Measurements from ENCODE around the gene IER5L. TPM values are rescaled to one million over a fixed set of nuclear protein-coding genes. Genes with fewer than 3 reads are reported as not detected.

Gene IER5L
- total and polyA plus RNA-seq, 9 donors: 2.5 to 74.3 (median 41.5) TPM

DNA sequence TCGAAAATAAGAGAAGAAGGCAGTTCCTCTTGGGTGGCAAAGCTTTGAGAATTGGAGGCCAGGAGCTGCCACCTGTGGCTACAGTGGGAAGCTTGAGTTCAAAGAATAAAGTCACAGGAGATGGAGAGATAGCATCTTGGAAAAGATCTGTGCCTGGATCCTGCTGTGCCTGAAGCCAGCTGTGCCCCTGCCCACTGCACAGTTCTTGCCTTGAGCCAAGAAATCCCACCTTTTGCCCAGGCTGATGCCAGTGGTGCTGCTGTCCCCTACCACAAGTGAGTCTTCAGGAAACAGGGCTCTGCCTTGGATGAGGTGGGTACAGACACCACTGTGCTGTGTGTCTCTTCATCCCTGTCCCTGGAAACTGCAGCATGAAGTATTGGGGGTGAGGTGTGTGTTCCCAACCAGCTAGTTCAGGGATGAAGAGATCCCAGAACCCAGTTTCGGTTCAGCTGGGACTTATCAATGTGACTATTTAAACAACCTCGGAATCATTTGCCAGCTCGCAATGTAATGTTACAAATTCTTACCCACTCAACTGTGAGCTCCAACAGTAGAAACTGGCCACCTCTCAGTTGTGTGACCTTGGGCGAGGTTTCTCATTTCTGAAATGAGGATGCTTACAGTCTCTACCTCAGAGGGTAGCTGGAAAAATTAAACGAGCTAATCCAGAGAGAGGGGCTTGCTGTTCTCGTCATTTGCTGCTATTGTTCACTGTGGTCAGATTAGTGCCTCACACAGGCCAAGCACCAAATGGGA is 5.9 kb downstream of the IER5L start:
- 12 to 31% (median 23%) methylated on average over 7 of the region's 7 CpGs for WGBS, 3 donors
- no peak for DNase-seq
- Histone ChIP-seq H3K4me3 (no peak overlapping the region), H3K36me3 (no peaks in the 10 kb centered on the region), H3K9me3 (no peaks in the 10 kb centered on the region), H3K27ac (peak overlapping the region; percentile 6 to 99), H3K27me3 (no peaks in the 10 kb centered on the region), H3K4me1 (ENCODE audit: insufficient read depth) (peaks cover 18% of the 10 kb centered on the region)
- intact Hi-C loops (cut with DNase I): loop anchor here in 2 of 4 donors (5.0 to 10.0 kb wide), 3 partner anchors 150 to 433 kb away; no protein-coding TSS in a partner anchor
- TF ChIP-seq EP300 (IDR thresholded peaks at IDR 0.05): no peak
- TF ChIP-seq POLR2A (IDR thresholded peaks at IDR 0.05): no peak
- TF ChIP-seq, protein P1, sequence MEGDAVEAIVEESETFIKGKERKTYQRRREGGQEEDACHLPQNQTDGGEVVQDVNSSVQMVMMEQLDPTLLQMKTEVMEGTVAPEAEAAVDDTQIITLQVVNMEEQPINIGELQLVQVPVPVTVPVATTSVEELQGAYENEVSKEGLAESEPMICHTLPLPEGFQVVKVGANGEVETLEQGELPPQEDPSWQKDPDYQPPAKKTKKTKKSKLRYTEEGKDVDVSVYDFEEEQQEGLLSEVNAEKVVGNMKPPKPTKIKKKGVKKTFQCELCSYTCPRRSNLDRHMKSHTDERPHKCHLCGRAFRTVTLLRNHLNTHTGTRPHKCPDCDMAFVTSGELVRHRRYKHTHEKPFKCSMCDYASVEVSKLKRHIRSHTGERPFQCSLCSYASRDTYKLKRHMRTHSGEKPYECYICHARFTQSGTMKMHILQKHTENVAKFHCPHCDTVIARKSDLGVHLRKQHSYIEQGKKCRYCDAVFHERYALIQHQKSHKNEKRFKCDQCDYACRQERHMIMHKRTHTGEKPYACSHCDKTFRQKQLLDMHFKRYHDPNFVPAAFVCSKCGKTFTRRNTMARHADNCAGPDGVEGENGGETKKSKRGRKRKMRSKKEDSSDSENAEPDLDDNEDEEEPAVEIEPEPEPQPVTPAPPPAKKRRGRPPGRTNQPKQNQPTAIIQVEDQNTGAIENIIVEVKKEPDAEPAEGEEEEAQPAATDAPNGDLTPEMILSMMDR (IDR thresholded peaks at IDR 0.05): no peak

DNA sequence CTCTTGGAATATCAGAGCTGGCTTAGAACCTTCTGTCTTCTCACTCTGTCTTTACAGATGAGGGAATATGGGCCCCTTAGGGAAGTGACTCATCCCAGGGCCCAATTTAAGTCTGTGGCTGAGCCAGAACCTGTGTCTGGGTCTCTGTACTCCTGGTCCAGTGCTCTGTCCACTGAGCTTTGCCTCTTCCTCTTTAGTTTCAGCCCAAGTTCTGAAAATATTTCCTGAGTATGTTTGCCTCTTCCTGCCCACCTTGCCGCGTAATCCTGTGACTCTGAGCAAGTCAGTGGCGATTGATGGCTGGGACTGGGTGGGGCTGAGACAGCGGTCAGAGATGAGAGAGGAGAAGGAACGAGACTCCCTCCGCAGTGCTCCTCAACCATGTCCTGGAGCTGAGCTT is 7.8 kb downstream of the IER5L start:
- Histone ChIP-seq H3K4me1 (ENCODE audit: insufficient read depth) (peaks cover 21% of the 10 kb centered on the region), H3K9me3 (no peaks in the 10 kb centered on the region), H3K27me3 (no peaks in the 10 kb centered on the region), H3K4me3 (no peak overlapping the region), H3K36me3 (no peaks in the 10 kb centered on the region), H3K27ac (no peak overlapping the region)
- 71 to 76% (median 75%) methylated on average over 6 of the region's 6 CpGs for WGBS, 3 donors
- intact Hi-C loops (cut with DNase I): loop anchor here in 2 of 4 donors (5.0 to 10.0 kb wide), 3 partner anchors 152 to 435 kb away; no protein-coding TSS in a partner anchor
- no peak for DNase-seq
- TF ChIP-seq POLR2A (IDR thresholded peaks at IDR 0.05): no peak
- TF ChIP-seq, protein P1 (IDR thresholded peaks at IDR 0.05): no peak
- no peak for TF ChIP-seq EP300 (IDR thresholded peaks at IDR 0.05)

DNA sequence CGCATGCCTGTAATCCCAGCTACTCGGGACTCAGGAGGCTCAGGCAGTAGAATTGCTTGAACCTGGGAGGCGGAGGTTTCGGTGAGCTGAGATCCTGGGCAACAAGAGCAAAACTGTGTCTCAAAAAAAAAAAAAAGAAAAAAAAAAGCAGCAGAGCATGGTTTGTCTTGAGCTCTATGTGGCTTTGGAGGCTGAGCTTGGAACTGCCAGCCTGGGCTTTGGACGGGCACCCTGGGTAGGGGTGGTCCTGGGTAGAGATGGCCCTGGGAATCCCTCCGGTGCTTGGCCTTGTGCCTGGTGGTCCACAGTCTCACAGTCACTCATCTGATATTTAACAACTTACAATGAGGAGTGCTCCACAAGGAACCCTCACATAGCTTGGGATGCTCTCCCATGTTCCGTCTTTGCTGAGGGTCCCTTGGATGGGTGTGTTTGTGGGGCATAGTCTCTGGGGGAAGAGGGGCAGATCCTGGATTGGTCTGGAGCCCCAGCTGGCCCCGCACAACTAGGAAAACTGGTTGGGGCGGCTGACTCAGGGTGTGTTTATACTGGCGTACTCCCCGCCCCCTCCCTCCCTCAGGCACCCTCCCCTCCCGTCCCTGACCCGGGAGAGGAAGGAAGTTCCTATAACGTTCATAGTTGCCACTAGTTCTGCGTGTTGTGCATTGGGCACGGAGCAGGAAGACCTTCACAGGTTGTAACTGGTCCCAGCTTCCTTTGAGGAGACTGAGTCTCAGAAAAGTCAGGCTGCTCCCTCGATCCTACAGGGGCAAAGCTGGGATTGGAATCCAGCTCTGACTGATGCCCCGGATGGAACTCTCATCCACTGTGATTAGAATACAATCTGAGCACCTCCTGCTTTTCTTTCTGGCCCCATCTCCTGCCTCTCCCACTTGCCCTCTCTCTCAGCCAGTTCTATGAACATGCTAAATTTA is 11.2 kb downstream of the IER5L start:
- no peaks in the 10 kb centered on the region for H3K27me3 ChIP-seq
- peak; percentile 76 to 83 (median 80) for DNase-seq
- H3K4me3 ChIP-seq: no peak overlapping the region
- H3K27ac ChIP-seq: peak overlapping the region; percentile 50 to 81
- H3K36me3 ChIP-seq: no peaks in the 10 kb centered on the region
- intact Hi-C loops (cut with DNase I): no loop called here
- H3K4me1 ChIP-seq (ENCODE audit: insufficient read depth): peaks cover 8% of the 10 kb centered on the region
- TF ChIP-seq EP300 (IDR thresholded peaks at IDR 0.05) (no peak), POLR2A (IDR thresholded peaks at IDR 0.05) (peak; percentile 29)
- TF ChIP-seq, protein P1 (IDR thresholded peaks at IDR 0.05): no peak
- WGBS, 3 donors: 15 to 16% (median 15%) methylated on average over 16 to 18 of the region's 18 CpGs
- H3K9me3 ChIP-seq: no peaks in the 10 kb centered on the region

DNA sequence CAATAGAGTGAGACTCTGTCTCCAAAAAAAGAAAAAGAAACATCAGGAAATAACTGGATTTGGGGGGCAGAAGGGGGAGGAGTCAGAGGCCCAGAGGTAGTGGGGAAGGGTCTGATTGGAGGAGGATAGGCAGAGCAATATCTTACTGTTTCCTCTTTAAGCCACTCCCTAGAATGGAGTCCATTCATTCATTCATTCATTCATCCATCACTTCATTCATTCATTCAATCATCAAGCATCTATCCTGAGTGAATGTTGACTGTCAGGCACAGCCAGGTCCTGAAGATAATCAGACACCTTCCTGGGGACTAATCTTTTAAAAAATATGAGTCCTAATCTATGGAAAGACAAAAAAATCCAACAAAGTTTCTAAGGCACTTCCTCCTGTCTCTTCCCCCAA is 12.9 kb downstream of the IER5L start:
- H3K27me3 ChIP-seq: no peaks in the 10 kb centered on the region
- H3K36me3 ChIP-seq: no peaks in the 10 kb centered on the region
- H3K9me3 ChIP-seq: no peaks in the 10 kb centered on the region
- no peak for DNase-seq
- no peak overlapping the region for H3K27ac ChIP-seq
- TF ChIP-seq, protein P1 (IDR thresholded peaks at IDR 0.05): no peak
- TF ChIP-seq EP300 (IDR thresholded peaks at IDR 0.05) (no peak), POLR2A (IDR thresholded peaks at IDR 0.05) (no peak)
- H3K4me1 ChIP-seq (ENCODE audit: insufficient read depth): peaks cover 8% of the 10 kb centered on the region
- no peak overlapping the region for H3K4me3 ChIP-seq
- intact Hi-C loops (cut with DNase I): no loop called here

Measured in ovary (tissue), 9 donors.